Caco-2 (cell line): Measurements from ENCODE around the gene MEX3A. TPM values are rescaled to one million over a fixed set of nuclear protein-coding genes. Genes with fewer than 3 reads are reported as not detected.

Experiments
- BruUV-seq: library from RNA; stranded (reverse); fragments of 400-500 nt; replicated peaks from 2 replicates; lab custom pipeline; 2021; lab: Mats Ljungman, UMichigan
- CTCF ChIA-PET: fragments of 300-600 bp; sonication (Branson Sonifier 250); formaldehyde crosslinking; loops from one replicate; lab custom pipeline; 2022; ENCODE audit warnings: antibody characterized with exemption; lab: Charles Lee
- POLR2A ChIA-PET: fragments of 300-600 bp; sonication (Branson Sonifier 250); formaldehyde crosslinking; loops from one replicate; lab custom pipeline; 2022; ENCODE audit warnings: antibody characterized with exemption; lab: Charles Lee
- DNase-seq, 2 experiments: peaks; one replicate each; pipeline versions ENCODE4 v3.0.0 to v3.0.0-alpha.2; 2020 to 2022
- H3K27me3 ChIP-seq: replicated peaks from 2 replicates; pipeline ENCODE4 v1.6.0; 2011; ENCODE audit warnings: low read length; ENCODE audit not compliant: control insufficient read depth, insufficient read depth
- H3K36me3 ChIP-seq: 2 replicates; pipeline ENCODE4 v1.5.1; 2011; ENCODE audit warnings: low read length; ENCODE audit not compliant: control insufficient read depth, insufficient read depth
- H3K4me1 ChIP-seq: fragments of 250-450 bp; sonication (Bioruptor Pico); 2 replicates; pipeline ENCODE4 v1.5.1; 2020; ENCODE audit warnings: mild to moderate bottlenecking
- H3K4me3 ChIP-seq: 2 replicates; pipeline ENCODE4 v1.5.1; 2011; ENCODE audit warnings: low read depth, mild to moderate bottlenecking, control low read depth, low read length
- H3K9me3 ChIP-seq: fragments of 250-450 bp; sonication (Bioruptor Pico); 2 replicates; pipeline ENCODE4 v1.5.1; 2020; ENCODE audit warnings: mild to moderate bottlenecking, moderate library complexity
- H3K27ac Mint-ChIP-seq: one replicate; pipeline ENCODE4 v1.8.0; 2022; ENCODE audit warnings: mixed read lengths; ENCODE audit not compliant: unreplicated experiment
- H3K27me3 Mint-ChIP-seq: one replicate; pipeline ENCODE4 v1.8.0; 2022; ENCODE audit warnings: mixed read lengths; ENCODE audit not compliant: insufficient read depth, unreplicated experiment
- H3K36me3 Mint-ChIP-seq: one replicate; pipeline ENCODE4 v1.8.0; 2022; ENCODE audit warnings: mild to moderate bottlenecking, mixed read lengths; ENCODE audit not compliant: insufficient read depth, unreplicated experiment
- H3K4me1 Mint-ChIP-seq: one replicate; pipeline ENCODE4 v1.8.0; 2022; ENCODE audit warnings: low read depth, mixed read lengths; ENCODE audit not compliant: unreplicated experiment
- H3K4me3 Mint-ChIP-seq: one replicate; pipeline ENCODE4 v1.8.0; 2022; ENCODE audit warnings: mild to moderate bottlenecking, moderate library complexity, mixed read lengths; ENCODE audit not compliant: unreplicated experiment
- H3K9me3 Mint-ChIP-seq: one replicate; pipeline ENCODE4 v1.8.0; 2022; ENCODE audit warnings: mixed read lengths; ENCODE audit not compliant: unreplicated experiment
- intact Hi-C: fragments of 100-400 bp; cut with micrococcal nuclease; formaldehyde crosslinking; loops from one replicate; pipeline ENCODE4 v1.10.0; 2022; ENCODE audit not compliant: unreplicated experiment
- total RNA-seq: library from RNA; stranded (reverse); gene quantifications from 2 replicates; pipeline ENCODE4 v1.2.3, GENCODE V29; 2022
- TF ChIP-seq, protein P1 (sequence below), 2 experiments: fragments of 200-600 bp in 1 of 2; IDR thresholded peaks; 1 replicate in 1 of 2; 2 replicates in 1 of 2; pipeline versions ENCODE4 v1.5.1 to v1.8.0; 2011 to 2022; ENCODE audit warnings: antibody characterized with exemption in 1 of 2, control low read depth in 1 of 2, inconsistent platforms in 1 of 2, low read depth in 1 of 2, low read length in 1 of 2, mild to moderate bottlenecking in 1 of 2, moderate library complexity in 1 of 2; ENCODE audit not compliant: insufficient read depth in 1 of 2, severe bottlenecking in 1 of 2, unreplicated experiment in 1 of 2

MEX3A gene
- total RNA-seq, 1 experiment from 2014 or later, result 8.9 TPM

DNA sequence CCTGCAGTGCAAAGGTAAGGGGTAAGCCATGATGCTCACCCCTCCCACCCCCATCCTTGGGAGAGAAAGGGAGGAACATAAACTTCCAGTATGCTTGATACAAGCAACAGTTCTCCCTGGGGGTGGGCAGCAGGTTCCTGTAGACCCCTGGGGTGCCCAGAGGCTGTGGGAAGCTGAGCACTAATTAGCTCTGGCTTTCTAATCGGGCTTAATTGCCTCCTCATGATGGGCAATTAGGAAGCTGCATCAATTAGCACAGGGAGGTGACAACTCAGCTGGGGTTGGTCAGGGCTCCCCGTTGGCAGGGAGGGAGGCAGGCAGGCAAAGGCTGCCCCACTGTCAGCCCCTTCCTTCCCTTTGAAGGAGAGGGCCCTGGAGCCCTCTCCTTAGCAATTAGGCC lies 16.5 kb upstream of the MEX3A start:
- Histone ChIP-seq H3K27me3 (no peaks in the 10 kb centered on the region), H3K4me3 (no peak overlapping the region), H3K9me3 (no peaks in the 10 kb centered on the region), H3K36me3 (no peaks in the 10 kb centered on the region; the same call in 1 of the 2 replicates), H3K4me1 (peaks cover 32% of the 10 kb centered on the region)
- Mint-ChIP-seq H3K27me3 (no peaks in the 10 kb centered on the region), H3K4me1 (peaks cover 49% of the 10 kb centered on the region), H3K36me3 (peaks cover 14% of the 10 kb centered on the region), H3K27ac (no peak overlapping the region), H3K9me3 (no peaks in the 10 kb centered on the region), H3K4me3 (no peak overlapping the region)
- CTCF ChIA-PET, result interaction anchor here (1.4 to 10.1 kb wide), 4 partner anchors 17 to 31 kb away, joined by 3 to 115 read pairs (median 17); no protein-coding TSS in a partner anchor
- TF ChIP-seq, protein P1, sequence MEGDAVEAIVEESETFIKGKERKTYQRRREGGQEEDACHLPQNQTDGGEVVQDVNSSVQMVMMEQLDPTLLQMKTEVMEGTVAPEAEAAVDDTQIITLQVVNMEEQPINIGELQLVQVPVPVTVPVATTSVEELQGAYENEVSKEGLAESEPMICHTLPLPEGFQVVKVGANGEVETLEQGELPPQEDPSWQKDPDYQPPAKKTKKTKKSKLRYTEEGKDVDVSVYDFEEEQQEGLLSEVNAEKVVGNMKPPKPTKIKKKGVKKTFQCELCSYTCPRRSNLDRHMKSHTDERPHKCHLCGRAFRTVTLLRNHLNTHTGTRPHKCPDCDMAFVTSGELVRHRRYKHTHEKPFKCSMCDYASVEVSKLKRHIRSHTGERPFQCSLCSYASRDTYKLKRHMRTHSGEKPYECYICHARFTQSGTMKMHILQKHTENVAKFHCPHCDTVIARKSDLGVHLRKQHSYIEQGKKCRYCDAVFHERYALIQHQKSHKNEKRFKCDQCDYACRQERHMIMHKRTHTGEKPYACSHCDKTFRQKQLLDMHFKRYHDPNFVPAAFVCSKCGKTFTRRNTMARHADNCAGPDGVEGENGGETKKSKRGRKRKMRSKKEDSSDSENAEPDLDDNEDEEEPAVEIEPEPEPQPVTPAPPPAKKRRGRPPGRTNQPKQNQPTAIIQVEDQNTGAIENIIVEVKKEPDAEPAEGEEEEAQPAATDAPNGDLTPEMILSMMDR (IDR thresholded peaks at IDR 0.05; ENCODE audit: insufficient read depth in 1 of 2, low read depth in 1 of 2, low read length in 1 of 2, severe bottlenecking in 1 of 2, unreplicated experiment in 1 of 2), result no peak
- intact Hi-C loops, result no loop called here
- POLR2A ChIA-PET, result interaction anchor here (0.9 kb wide), 1 partner anchor 15 kb away, joined by 3 read pairs; no protein-coding TSS in a partner anchor
- no TSS peak for BruUV-seq
- no peak for DNase-seq

DNA sequence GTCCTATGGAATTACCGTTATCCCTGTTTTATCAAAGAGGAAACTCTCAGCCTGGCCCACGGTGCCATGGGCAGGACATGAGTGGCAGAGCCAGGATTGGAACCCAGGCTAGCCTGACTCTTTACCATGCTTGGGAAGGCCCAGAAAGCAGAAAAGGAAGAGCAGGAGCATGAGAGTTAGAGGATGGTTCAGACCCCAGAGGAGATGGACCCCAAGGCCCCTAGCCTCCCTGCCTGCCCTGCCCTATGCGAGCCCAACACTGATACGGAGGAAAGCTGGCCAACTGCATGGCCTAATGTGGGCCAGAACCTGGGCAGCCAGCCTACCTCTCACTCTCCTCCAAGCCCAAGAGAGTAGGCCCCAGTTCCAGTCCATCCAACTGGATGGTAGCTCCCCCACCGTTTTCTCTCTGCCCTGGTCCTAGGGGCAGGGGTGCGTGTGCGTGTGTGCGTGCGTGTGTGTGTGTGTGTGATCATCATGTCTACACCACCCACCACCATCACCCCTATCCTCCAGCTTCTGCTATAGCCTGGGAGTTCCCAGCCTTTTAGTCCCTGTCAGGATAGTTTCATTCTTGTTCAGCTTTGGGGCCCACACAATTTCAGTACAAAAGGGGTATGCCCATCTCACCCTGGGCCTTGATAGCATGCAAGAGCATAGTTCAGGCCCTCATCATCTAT lies 15.4 kb upstream of the MEX3A start:
- Mint-ChIP-seq H3K27ac (peak overlapping the region; percentile 96), H3K4me1 (peaks cover 38% of the 10 kb centered on the region), H3K4me3 (no peak overlapping the region), H3K27me3 (no peaks in the 10 kb centered on the region), H3K36me3 (peaks cover 7% of the 10 kb centered on the region), H3K9me3 (no peaks in the 10 kb centered on the region)
- intact Hi-C loops, result loop anchor here (2.0 kb wide), 1 partner anchor 127 kb away; no protein-coding TSS in a partner anchor
- Histone ChIP-seq H3K36me3 (no peaks in the 10 kb centered on the region; the same call in 1 of the 2 replicates), H3K27me3 (no peaks in the 10 kb centered on the region), H3K9me3 (no peaks in the 10 kb centered on the region), H3K4me1 (peaks cover 27% of the 10 kb centered on the region), H3K4me3 (no peak overlapping the region)
- BruUV-seq, result no TSS peak
- TF ChIP-seq, protein P1 (IDR thresholded peaks at IDR 0.05; ENCODE audit: insufficient read depth in 1 of 2, low read depth in 1 of 2, low read length in 1 of 2, severe bottlenecking in 1 of 2, unreplicated experiment in 1 of 2), result no peak
- POLR2A ChIA-PET, result no interaction called here
- DNase-seq, result no peak
- CTCF ChIA-PET, result interaction anchor here (1.4 to 10.1 kb wide), 3 partner anchors 20 to 33 kb away, joined by 3 to 115 read pairs (median 31); no protein-coding TSS in a partner anchor

DNA sequence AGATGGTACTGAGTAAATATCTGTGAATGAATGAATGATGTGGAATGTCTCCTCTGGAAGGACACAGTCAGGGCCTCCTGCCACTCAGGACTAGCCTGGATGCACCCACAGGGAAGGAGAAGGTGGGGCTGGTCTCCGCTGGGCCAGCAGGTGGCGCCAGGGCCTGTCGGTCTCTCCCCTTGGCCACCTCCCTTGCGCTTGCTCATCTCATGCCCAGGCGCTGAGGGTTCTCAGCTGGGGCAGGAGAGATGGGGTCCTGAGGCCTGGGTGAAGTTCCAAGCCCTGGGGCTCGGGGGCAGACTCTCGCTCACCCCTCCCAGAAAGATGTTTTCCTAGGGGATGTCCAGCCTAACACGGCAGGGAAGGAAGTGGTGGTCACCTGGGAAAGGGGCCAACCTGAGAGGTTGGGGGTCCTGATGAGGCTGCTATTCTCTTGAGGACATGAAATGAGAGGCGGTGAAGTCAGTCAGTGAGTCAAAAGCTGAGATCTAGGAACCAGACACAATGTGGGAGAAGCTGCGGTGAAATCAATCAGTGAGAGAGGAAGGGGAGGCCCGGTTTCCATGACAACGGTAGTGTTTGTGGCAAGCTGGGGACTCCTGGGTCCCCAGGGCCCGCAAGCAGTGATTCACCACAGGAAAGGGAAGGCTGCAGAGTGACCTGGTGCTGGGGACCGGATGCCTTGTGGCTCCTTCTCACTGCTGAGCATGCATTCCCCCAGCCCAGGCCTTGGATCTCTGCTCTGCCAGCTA lies 14.6 kb upstream of the MEX3A start:
- no peaks in the 10 kb centered on the region for H3K27me3 Mint-ChIP-seq
- H3K9me3 Mint-ChIP-seq, result no peaks in the 10 kb centered on the region
- Histone ChIP-seq H3K4me1 (peaks cover 27% of the 10 kb centered on the region), H3K4me3 (no peak overlapping the region), H3K9me3 (no peaks in the 10 kb centered on the region), H3K27me3 (no peaks in the 10 kb centered on the region), H3K36me3 (no peaks in the 10 kb centered on the region; the same call in 1 of the 2 replicates)
- CTCF ChIA-PET, result interaction anchor here (0.6 to 10.1 kb wide), 9 partner anchors 14 to 137 kb away, joined by 3 to 115 read pairs (median 4); partner anchors contain the start of genes LMNA and MEX3A
- H3K4me1 Mint-ChIP-seq, result peaks cover 35% of the 10 kb centered on the region
- peak overlapping the region; percentile 96 for H3K27ac Mint-ChIP-seq
- TF ChIP-seq, protein P1 (IDR thresholded peaks at IDR 0.05; ENCODE audit: insufficient read depth in 1 of 2, low read depth in 1 of 2, low read length in 1 of 2, severe bottlenecking in 1 of 2, unreplicated experiment in 1 of 2), result peak; percentile 91 to 96
- BruUV-seq, result no TSS peak
- peak; percentile 90 to 92 for DNase-seq
- no peak overlapping the region for H3K4me3 Mint-ChIP-seq
- intact Hi-C loops, result loop anchor here (1.0 to 2.0 kb wide), 2 partner anchors 33 to 128 kb away; no protein-coding TSS in a partner anchor
- H3K36me3 Mint-ChIP-seq, result peaks cover 7% of the 10 kb centered on the region
- POLR2A ChIA-PET, result interaction anchor here (1.4 kb wide), 1 partner anchor 33 kb away, joined by 4 read pairs; no protein-coding TSS in a partner anchor
